ENCODE data around the gene HNRNPA0. TPM values are rescaled to one million over a fixed set of nuclear protein-coding genes. Genes with fewer than 3 reads are reported as not detected.

The HNRNPA0 gene
- total and polyA plus RNA-seq, 2 donors (not counting 1 experiment from before 2014, with no cell fraction given): 31.5 to 34.2 TPM

DNA sequence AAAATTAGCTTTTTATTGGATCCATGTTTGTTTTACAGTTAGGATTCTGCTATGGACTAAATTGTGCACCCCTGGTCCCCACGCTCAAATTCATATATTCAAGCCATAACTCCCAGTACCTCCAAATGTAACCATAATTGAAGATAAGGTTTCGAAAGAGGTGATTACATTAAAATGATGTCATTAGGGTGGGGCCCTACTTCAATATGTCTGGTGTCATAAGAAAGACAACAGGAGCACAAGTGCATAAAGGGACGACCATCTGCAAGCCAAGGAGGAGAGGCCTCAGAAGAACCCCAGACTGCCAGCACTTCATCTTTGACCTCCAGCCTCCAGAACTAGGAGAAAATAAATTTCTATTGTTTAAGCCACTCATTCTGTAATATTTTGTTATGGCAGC lies 7.4 kb upstream of the HNRNPA0 start:
- Histone ChIP-seq H3K27ac (ENCODE audit: low read length in 2 of 2) (no peak overlapping the region), H3K4me2 (replicated peaks; ENCODE audit: low read depth, low read length, poor library complexity, severe bottlenecking) (no peak overlapping the region), H3K36me3 (replicated peaks in 1 of 2; ENCODE audit: control extremely low read depth in 1 of 2, control insufficient read depth in 1 of 2, extremely low read depth in 1 of 2, insufficient read depth in 2 of 2, low read length in 1 of 2) (no peaks in the 10 kb centered on the region), H3K9ac (ENCODE audit: low read length) (no peak overlapping the region), H4K20me1 (ENCODE audit: control insufficient read depth, insufficient read depth, low read length, poor library complexity, severe bottlenecking) (no peaks in the 10 kb centered on the region), H3K4me3 (ENCODE audit: control extremely low read depth in 1 of 5, extremely low read depth in 1 of 5, insufficient read depth in 1 of 5, low read depth in 2 of 5, low read length in 4 of 5) (no peak overlapping the region), H3K9me3 (ENCODE audit: control extremely low read depth in 1 of 3, control insufficient read depth in 2 of 3, insufficient read depth in 1 of 3, low read length in 2 of 3) (peaks cover 0 to 2% (median 0%) of the 10 kb centered on the region in 3 donors), H2AFZ (ENCODE audit: insufficient read depth, low read depth, low read length, poor library complexity, severe bottlenecking) (no peak overlapping the region), H3K27me3 (replicated peaks in 1 of 4; ENCODE audit: control extremely low read depth in 1 of 4, control insufficient read depth in 3 of 4, insufficient read depth in 4 of 4, low read length in 3 of 4) (no peaks in the 10 kb centered on the region), H3K79me2 (ENCODE audit: control insufficient read depth, insufficient read depth, low read length) (no peaks in the 10 kb centered on the region), H3K4me1 (ENCODE audit: control insufficient read depth in 2 of 2, insufficient read depth in 2 of 2, low read length in 2 of 2) (no peaks in the 10 kb centered on the region)
- ChIA-PET POLR2A (no interaction called here), CTCF (interaction anchor here (1.2 to 2.4 kb wide), 2 partner anchors 10 to 111 kb away, joined by 3 to 10 read pairs; no protein-coding TSS in a partner anchor)
- no CpG with 5 or more reads among the region's 3 CpGs for WGBS (ENCODE audit: insufficient coverage)
- no peak for DNase-seq
- no peak for ATAC-seq (ENCODE audit: low read depth)
- no peaks in the 10 kb centered on the region for H3K27me3 Mint-ChIP-seq
- no peak overlapping the region for H3K4me3 Mint-ChIP-seq
- H3K9me3 Mint-ChIP-seq (ENCODE audit: insufficient read depth): no peaks in the 10 kb centered on the region
- no peak for TF ChIP-seq EZH2 (IDR thresholded peaks at IDR 0.05; ENCODE audit: borderline replicate concordance, insufficient read depth, low read depth, low read length, poor library complexity, severe bottlenecking)
- TF ChIP-seq, protein P1, sequence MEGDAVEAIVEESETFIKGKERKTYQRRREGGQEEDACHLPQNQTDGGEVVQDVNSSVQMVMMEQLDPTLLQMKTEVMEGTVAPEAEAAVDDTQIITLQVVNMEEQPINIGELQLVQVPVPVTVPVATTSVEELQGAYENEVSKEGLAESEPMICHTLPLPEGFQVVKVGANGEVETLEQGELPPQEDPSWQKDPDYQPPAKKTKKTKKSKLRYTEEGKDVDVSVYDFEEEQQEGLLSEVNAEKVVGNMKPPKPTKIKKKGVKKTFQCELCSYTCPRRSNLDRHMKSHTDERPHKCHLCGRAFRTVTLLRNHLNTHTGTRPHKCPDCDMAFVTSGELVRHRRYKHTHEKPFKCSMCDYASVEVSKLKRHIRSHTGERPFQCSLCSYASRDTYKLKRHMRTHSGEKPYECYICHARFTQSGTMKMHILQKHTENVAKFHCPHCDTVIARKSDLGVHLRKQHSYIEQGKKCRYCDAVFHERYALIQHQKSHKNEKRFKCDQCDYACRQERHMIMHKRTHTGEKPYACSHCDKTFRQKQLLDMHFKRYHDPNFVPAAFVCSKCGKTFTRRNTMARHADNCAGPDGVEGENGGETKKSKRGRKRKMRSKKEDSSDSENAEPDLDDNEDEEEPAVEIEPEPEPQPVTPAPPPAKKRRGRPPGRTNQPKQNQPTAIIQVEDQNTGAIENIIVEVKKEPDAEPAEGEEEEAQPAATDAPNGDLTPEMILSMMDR (IDR thresholded peaks at IDR 0.05): no peak
- H3K27ac Mint-ChIP-seq: no peak overlapping the region
- intact Hi-C loops (cut with micrococcal nuclease): no loop called here
- no peaks in the 10 kb centered on the region for H3K4me1 Mint-ChIP-seq

DNA sequence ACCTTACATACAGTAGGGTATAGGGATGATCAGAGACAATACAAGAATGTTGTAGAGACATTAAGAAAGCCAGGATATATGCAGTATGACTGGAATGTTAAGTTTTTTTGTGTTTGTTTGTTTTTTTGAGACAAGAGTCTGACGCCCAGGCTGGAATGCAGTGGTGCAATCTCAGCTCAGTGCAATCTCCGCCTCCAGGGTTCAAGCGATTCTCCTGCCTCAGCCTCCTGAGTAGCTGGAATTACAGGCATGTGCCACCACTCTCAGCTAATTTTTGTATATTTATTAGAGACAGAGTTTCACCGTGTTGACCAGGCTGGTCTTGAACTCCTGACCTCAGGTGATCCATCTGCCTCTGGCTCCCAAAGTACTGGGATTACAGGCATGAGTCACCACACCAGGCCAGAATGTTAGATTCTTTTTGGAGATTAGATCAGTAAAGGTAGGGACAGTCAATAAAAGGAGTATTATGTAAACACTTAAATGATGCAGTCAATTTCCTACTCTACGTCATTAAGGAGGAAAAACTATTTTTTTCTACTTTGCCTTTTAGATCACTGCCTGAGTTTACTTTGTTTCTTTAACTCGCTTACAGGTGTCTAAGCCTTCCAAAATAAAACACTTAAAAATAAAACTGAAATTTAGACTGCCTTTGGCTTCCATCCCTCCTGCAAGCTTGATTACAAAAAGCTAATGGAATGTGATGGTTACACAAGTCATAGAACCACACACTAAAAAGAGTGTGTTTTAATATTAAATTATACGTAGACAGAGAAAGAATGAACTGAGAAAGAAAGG lies 6.8 kb upstream of the HNRNPA0 start:
- DNase-seq: no peak
- Histone ChIP-seq H4K20me1 (ENCODE audit: control insufficient read depth, insufficient read depth, low read length, poor library complexity, severe bottlenecking) (no peaks in the 10 kb centered on the region), H3K9ac (ENCODE audit: low read length) (no peak overlapping the region), H3K4me2 (replicated peaks; ENCODE audit: low read depth, low read length, poor library complexity, severe bottlenecking) (no peak overlapping the region), H3K4me1 (ENCODE audit: control insufficient read depth in 2 of 2, insufficient read depth in 2 of 2, low read length in 2 of 2) (no peaks in the 10 kb centered on the region), H3K79me2 (ENCODE audit: control insufficient read depth, insufficient read depth, low read length) (no peaks in the 10 kb centered on the region), H3K27ac (ENCODE audit: low read length in 2 of 2) (no peak overlapping the region), H2AFZ (ENCODE audit: insufficient read depth, low read depth, low read length, poor library complexity, severe bottlenecking) (no peak overlapping the region), H3K4me3 (ENCODE audit: control extremely low read depth in 1 of 5, extremely low read depth in 1 of 5, insufficient read depth in 1 of 5, low read depth in 2 of 5, low read length in 4 of 5) (no peak overlapping the region), H3K27me3 (replicated peaks in 1 of 4; ENCODE audit: control extremely low read depth in 1 of 4, control insufficient read depth in 3 of 4, insufficient read depth in 4 of 4, low read length in 3 of 4) (no peaks in the 10 kb centered on the region), H3K36me3 (replicated peaks in 1 of 2; ENCODE audit: control extremely low read depth in 1 of 2, control insufficient read depth in 1 of 2, extremely low read depth in 1 of 2, insufficient read depth in 2 of 2, low read length in 1 of 2) (no peaks in the 10 kb centered on the region), H3K9me3 (ENCODE audit: control extremely low read depth in 1 of 3, control insufficient read depth in 2 of 3, insufficient read depth in 1 of 3, low read length in 2 of 3) (no peaks in the 10 kb centered on the region)
- Mint-ChIP-seq H3K27ac (no peak overlapping the region), H3K27me3 (no peaks in the 10 kb centered on the region), H3K4me1 (no peaks in the 10 kb centered on the region), H3K9me3 (ENCODE audit: insufficient read depth) (no peaks in the 10 kb centered on the region), H3K4me3 (no peak overlapping the region)
- no peak for TF ChIP-seq EZH2 (IDR thresholded peaks at IDR 0.05; ENCODE audit: borderline replicate concordance, insufficient read depth, low read depth, low read length, poor library complexity, severe bottlenecking)
- TF ChIP-seq, protein P1 (IDR thresholded peaks at IDR 0.05): no peak
- 100% methylated on average over 2 of the region's 7 CpGs for WGBS (ENCODE audit: insufficient coverage)
- POLR2A ChIA-PET: no interaction called here
- intact Hi-C loops (cut with micrococcal nuclease): no loop called here
- CTCF ChIA-PET: interaction anchor here (1.2 to 2.4 kb wide), 2 partner anchors 9 to 110 kb away, joined by 3 to 10 read pairs; no protein-coding TSS in a partner anchor
- no peak for ATAC-seq (ENCODE audit: low read depth)

All from B cell (primary cell).